Measurements from ENCODE around the gene TSKU.

Gene TSKU

DNA sequence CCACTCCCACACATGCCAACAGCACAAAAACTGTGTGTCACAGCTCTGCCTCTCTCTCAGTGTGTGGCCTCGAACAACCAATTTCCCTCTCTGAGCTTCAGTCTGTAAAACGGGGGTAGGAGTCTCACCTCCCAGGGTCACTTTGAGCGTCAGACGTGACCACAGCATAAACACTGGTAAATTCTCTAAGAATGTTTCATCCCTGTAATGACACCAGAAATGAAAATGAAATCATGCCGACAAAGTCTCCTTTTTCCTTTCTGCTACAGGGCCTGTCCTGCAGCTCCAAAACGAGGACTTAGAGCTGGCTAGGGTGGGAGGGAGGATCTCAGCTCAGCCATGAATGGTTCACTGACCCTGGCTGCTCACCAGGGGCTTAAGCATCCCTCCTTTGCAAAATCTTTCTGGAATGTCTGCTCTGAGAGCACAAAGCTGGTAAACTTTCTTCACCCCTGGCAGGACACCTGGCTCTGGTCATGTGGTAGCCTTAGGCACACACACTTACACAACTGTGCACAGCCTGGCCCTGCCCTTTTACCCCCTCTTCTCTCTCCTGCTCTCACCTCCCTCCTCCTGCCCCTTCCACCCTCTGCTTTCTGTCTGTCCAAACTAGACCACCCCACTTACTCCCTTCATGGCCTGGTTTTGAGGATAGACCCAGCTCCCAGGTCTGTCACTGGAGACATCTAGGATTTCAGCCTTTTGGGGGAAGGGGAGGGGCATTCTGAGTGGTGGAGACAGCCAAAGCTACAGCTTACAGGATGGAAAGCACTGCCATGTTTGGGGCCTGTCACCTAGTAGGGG is 12.3 kb upstream of the TSKU start:
- no peak for DNase-seq (ENCODE audit: low read depth)

DNA sequence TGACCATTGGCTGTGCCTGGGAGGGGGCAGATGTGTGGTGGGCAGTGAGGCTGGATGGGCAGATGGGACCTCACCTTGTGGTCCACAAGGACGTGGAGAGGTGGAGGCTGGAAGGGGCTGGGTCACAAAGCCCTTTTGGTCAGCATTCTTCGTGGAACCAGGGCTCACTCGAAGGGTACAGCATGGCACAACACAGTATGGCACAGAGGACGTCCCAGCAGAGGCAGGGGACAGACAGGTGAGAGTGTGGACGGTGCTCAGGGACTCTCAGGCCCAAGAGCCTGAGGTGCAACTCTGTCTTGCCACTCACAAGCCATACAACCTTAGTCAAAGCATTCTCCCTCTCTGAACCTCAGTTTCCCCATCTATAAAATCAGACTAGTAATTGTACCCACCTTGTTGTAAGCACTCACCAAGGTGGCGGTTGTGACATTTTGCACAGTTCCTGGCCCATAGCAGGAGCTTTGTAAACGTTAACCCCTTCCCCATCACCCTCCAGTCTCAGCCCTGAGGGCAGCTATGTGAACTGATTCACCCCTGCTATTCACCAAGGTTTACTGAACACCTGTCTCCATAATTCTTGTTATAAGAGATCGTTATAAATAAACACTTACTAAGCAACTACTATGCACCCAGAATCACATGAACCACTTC is 11.6 kb upstream of the TSKU start:
- no peak for DNase-seq (ENCODE audit: low read depth)

DNA sequence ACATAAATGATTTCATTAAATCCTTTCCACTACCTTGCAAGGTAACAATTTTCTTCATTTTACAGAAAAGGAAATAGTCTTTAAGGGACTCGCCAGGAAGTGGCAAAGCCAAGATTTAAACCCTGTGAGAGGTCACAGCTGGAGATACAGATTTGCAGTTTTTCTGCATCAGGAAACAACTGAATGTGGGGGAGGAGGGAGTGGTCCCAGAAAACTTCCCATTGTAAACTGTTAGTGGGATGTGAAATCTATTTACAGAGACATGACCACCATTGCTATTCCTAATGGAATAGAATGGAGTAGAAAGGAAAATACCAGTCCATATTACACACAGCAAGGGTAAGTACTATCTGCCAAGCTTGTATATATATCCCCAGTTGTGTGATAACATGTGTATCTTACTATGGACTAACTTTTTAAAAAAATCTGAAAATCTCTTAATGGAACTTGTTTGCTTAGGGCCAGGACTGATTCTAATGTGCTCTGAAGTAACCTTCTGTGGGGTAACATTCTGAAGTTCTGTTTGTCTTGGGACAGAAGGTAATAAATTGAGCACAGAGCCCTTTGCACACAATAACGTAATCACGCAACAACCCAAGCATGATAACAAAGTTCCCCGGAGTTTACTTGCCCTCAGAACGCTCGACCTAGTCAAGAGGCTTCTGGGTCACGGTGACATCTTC is 10.9 kb upstream of the TSKU start:
- no peak for DNase-seq (ENCODE audit: low read depth)

DNA sequence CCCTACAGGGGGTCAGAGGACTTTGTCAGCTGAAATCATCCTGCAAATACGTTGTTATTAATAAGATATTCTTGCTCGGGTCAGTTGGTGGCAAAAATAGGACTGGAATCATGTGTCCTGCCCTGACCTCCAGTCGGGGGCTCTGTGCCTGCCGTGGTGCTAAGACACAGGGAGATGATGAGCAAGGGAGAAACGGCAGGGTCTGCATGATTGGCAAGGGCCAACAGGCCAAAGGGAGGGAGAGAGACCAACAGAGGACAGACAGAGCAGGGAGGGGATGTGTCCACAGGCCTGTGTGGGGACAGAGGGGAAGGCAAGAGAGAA is 10.4 kb upstream of the TSKU start:
- no peak for DNase-seq (ENCODE audit: low read depth)

DNA sequence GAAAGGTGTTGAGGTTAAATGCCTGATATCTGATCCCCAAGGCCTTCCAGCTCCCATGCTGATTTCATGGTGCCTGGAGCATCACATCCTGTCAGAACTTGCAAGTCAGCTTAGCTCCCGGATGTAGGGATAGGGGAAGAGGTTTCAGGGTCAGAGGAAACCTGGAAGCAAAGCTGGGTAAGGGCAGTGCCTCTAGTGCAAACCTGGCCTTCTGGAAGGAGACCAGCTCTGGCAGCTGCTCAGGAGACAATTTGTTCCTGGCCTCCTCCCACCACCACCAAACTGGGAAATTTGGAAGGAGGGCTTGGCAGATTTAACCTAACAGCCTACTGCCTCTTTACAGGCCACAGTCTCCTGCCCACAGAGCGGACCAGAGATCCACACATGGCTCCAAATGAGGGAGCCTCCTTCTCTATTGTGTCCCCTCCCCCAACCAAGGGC is 9.2 kb upstream of the TSKU start:
- no peak for DNase-seq (ENCODE audit: low read depth)

DNA sequence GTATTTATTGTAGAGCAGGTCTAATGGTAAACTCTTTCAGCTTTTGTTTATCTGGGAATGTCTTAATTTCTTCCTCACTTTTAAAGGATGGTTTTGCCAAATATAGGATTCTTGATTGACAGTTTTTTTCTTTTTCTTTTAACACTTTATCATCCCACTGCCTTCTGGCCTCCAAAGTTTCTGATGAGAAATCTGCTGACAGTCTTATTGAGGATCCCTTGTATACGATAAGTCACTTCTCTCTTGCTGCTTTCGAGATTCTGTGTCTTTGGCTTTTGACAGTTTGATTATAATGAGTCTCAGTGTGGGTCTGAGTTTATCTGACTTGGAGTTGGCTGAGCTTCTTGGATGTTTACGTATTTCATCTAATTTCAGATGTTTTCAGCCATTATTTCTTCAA is 6.7 kb upstream of the TSKU start:
- DNase-seq (ENCODE audit: low read depth): no peak

DNA sequence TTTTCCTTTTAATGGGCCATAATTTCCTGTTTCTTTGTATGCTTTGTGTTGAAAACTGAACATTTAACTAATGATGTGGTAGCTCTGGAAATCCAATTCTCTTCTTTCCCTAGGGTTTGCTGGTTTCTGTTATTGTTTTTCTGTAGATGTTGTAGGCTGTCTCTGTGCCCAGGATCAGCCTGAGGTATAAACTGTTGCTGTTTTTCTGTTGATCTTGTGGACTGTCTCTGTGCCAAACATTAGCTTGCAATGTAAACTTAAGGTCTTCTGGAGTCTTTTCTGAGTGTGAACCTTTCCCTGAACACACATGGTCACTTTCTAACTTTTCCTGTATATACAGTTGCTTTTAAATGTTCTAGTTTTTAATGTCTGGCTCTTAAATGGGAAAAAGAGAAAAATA is 5.9 kb upstream of the TSKU start:
- no peak for DNase-seq (ENCODE audit: low read depth)

DNA sequence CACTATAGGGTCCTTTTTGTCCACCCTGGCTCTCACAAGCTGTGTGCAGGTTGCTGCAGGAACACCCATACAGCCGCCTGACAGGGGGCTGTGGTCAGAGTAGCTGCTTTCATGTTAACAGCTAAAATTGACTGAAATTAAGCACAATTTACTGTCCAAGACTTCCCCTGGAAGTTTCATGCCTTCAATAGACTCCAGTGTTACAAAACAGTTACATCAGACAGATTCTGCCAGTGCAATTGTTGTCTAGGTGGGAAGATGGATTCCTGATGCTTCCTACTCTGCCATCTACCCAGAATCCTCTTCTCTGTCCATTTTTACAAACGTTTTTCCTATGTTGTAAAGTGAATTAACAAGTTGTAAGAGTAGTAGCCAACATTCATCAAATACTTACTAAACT is 5.3 kb upstream of the TSKU start:
- no peak for DNase-seq (ENCODE audit: low read depth)

DNA sequence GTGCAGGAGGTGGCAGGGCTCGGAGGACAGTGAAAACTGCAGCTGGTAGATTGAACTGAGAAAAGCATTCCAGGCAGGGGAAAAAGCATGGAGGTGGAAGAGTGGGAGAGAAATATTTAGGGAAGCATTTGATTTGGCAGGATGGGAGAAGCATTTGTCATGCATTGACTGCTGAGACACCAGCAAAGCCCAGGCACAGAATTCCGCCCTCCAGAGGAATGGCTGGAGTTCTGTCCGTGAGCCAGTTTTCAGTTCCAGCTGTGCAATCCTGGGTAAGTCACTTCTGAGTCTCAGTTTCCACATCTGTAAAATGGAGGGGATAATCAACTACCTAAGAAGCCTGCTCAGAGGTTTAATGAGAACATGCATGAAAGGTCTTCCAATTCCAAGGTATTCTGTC is 4.3 kb upstream of the TSKU start:
- no peak for DNase-seq (ENCODE audit: low read depth)

DNA sequence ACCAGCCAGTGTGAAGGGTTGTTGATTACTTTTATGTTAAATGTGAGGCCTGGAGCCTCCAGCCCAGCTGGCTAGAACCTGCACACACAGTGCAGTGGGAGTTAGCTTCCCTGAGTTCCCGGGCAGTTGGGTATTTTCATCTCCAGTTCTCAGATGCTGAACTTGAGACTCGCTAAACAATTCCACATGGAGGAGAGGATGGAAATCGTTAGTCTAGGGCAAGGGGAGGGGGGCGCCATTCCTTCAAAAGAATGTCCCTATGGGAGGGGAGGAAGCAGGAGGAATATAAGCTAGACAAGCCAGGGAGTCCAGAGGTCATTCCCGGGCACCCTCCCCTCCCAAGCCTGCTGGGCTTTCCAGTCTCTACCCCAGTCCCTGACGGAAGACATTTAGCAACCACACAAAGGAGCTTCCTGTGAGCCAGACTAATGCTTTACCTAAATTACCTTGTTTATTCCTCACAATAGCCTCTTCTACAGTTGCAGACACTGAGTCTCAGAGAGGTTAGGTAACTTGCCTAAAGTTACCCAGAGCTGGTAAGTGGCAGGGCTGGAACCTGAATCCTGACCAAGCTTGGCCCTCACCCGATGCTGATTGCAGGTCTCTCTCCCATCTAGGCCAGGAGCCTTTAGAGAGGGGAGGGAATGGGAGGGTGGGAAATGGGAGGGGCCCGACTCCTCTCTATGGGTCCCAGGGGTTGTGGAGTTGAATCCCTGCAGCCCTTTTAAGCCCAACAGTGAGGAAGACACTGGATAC is 1.9 kb upstream of the TSKU start:
- DNase-seq (ENCODE audit: low read depth): no peak

DNA sequence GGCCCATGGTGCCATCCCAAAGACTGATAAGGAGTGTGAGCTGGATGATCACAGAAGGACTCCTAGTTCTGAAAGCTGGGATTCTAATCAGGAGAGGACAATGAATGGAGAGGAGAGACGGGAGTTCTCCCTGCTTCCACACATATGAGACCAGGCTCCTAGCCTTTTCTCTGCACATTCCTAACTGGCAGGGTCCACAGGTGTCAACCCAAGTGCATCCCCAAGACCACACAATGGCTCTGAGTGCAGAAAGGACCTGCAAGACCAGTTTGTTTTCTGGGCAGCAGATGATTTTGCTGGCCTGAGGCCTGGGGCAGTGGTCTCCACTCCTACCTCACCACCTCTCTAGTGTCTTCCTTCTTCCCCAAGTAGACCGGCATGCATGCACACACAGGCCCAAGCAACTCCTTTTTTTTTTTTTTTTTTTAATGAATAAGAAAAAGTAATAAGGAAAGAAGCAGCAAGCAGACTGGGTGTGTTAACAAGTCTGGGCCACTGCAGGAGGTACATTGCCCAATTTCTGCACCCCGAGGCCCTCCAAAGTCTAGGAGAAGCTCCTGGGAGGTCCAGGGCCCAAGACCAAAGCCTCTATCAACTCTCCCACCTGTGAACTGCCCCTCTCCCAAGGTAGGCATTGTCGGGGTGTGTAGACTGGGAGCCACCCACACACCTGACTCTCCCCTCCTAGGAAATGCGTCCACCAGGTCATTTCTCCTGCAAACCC is 1.2 kb upstream of the TSKU start:
- DNase-seq (ENCODE audit: low read depth): no peak

DNA sequence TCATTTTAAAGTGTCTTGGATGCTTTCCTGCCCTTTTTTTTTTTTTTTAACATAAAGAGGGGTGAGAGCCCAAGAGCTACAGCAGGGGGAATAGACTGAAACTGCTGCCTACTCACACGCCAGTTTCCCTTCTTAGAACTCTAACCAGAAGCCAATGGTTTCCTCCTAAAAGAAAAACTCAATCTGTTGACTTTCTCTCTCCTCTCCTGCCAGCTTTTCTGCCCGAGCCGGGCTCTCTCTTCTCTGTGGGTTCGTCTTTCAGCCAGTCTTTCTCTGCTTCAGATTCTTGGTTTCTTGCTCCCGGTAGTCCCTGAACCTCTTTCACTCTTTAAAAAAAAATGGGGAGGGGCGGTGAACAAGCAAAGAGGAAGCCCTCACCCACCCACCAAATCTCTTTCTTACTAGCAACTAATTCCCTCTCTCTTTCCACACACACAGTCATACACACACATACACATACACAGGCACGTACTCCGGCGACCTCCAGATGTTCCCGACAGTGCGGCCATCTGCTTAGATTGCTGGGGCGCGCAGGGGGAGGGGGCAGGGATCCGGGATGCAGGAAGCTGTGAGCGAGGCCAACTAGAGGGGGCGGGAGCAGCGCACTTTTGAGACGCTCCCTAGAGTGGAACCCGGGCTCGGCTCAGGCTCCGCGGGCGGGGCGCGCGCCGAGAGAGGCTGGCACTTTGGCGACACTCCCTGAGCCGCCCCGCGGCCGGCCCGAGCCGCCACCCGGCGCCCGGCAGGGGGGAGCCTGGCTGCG is 444 bp upstream of the TSKU start:
- no peak for DNase-seq (ENCODE audit: low read depth)

DNA sequence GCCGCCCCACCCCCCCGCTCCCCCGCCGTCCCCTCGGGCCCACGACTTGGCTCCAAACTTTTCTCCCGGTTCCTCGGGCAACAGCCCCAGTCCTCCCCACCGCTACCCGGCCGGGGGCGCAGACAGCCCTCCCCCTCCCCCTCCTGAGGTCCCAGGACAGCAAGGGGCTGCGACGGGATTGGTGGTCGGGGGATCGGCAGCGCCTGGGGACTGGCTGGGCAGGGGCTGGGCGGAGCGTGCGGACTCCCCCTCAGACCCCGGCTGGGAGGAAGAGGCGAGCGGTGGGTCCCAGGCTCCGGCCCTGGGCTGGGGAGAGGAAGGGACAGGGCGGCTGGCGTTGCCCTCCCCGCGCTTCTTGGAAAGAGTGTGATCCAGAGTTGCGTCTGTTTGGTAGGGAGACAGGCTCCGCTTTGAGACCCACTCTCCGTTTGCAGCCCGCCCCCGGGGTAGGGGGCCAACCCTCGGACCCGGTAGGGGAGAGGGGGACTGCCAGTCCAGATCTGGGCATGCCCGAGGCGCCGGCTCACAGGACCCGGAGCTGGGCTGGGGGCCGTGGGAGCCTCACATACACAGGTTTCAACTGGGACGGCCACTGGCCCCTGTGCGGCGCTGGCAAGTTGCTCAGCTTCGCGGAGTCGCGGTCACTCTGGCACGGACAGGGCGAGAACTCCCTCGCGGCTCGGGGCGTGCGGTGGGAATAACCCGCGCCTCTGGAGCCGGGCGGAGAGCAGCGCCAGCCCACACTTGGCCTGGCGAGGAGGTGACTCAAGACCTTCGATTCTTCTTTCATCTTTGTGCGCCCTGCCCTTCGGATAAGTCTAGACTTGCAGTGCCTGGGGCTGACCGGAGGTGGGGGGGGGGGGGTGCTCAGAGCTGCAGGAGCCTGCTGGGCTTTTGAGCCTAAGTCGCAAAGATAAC is 999 bp downstream of the TSKU start:
- DNase-seq (ENCODE audit: low read depth): no peak

DNA sequence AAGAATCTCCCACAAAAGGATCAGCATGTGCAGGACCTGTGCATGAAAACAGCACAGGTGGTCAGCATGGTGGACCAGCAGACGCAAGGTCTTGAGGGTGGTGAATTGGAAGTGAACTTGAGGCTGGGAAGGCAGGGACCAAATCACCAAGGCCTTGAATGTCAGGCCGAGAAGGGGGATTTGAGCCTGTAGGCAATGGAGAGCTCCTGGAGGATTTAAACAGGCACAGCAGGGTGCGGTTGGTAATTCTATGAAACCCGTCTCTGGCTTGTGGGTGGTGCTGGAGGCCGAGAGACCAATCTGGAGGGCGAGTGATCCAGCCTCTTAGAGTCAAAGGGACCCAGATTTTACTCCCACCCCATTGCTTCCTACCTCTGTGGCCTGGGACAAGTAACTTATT is 2.4 kb downstream of the TSKU start:
- no peak for DNase-seq (ENCODE audit: low read depth)

DNA sequence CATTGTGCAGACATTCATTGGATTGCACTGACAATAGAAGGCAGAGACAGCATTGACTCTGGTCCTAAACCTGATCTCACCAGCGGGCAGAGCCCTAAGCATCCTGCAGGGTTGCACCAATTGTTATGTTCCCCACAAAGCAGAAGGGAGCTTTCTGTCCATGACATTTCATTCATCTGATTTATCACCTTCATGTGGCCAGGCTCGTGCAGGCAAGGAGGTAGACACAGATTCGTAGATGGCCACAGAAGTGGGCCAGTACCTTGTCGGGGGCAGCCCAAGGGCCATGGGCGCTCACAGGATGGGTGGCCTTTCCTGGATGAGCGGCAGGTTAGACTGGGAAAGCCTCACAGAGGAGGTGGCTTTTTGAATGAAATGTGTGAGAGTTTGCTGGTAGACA is 2.9 kb downstream of the TSKU start:
- no peak for DNase-seq (ENCODE audit: low read depth)

DNA sequence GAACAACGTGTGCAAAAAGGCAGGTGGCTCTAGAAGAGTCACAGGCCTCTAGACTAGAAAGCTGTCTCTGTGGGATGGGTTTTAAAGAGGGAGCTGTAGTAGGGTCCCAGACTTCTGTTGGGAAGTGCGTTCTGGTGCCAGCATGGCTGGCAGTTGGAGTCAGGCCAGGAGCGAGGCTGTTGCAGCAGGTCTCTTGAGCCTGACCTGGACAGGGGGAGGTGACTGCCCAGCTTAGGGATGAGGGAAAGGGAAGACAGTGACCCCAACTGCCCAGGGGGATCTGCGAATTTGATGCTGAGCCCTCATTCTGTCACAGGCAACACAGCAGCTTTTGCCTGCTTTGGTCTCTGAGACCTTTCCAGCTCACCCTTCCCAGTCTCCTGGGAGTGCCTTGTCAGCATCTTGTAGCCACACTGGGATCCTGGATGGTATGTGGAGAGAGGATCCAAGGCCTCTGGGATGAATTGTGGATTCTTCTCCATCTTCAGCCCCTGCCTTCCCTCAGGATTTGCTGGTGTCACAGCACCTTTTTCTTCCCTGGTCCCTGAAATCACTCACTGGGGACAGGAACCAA is 3.4 kb downstream of the TSKU start:
- DNase-seq (ENCODE audit: low read depth): no peak

DNA sequence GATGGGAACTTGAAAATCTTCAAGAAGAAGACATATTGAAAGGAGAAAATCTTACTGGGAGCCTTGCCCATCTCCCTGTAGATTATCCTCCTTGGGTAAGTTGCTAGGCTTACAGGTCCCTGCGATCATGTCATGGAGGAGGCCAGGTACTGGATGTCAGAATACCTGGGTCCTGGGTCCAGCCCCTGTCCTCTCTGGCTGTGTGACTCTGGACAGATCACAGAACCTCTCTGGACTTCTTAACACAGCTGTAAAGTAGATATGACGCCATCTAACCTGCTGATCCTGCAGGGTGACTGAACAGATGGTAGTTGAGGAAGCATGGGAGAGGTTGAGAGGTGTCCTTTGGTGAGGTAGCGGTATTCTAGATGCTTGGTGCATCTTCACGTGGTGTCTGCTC is 4.1 kb downstream of the TSKU start:
- no peak for DNase-seq (ENCODE audit: low read depth)

DNA sequence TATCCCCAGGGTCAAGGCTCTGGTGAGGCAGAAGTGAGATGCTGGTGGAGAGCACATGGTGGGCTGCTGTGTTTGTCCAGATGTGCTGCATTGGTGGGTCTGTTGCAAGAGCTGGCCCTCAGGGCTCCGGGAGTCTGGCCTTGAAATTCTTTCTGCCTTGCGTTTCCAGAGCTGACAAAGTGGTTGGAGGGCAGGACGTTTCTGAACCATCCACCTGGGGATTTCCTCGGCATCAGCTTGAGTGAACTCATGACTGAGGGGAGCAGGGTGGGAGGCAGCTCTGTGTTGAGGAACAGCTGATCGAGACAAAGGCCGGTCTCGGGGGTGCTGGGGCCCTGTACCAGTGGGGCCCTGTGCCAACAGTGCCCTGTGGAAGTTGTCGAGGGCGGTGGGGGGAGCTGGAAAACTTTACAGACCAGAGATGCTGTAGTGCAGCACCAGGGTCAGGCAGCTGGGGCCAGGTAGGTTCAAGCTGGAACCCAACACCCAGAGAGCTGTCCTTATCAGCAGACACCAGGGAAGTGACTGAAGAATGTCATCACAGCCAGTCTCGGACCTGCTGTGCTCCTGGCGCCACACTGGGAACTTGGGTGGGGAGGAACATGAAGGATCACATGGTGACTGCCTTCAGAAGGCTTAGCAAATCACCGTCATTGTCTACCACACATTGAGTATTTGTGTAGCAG is 4.9 kb downstream of the TSKU start:
- DNase-seq (ENCODE audit: low read depth): no peak

All from T follicular helper cell (primary cell).